H1 (cell line): Measurements from ENCODE around the gene RAB34. TPM values are rescaled to one million over a fixed set of nuclear protein-coding genes. Genes with fewer than 3 reads are reported as not detected.

Experiments
- BRCA1 ChIP-seq: IDR thresholded peaks from 2 replicates; pipeline ENCODE4 v1.6.1; 2012; ENCODE audit warnings: low read depth, low read length, improper control_type of control experiment
- polyA plus RNA-seq, 7 experiments: library from polyadenylated mRNA; depleted of rRNA in 3 of 7; stranded (reverse) in 5 of 7; unstranded in 2 of 7; fragments of >200 nt in 5 of 7; fragments of 200-250 nt in 2 of 7; gene quantifications; 1 replicate in 5 of 7; 2 replicates in 1 of 7; 4 replicates in 1 of 7; pipeline versions ENCODE4 v1.2.1 to v1.2.3, GENCODE V29; 2011 to 2013; ENCODE audit warnings: missing spikeins in 2 of 7, mixed read lengths in 2 of 7
- total RNA-seq: library from RNA; stranded (reverse); fragmentation: NEBNext Ultra II Directional; extraction: Animal tissue kit (Norgen Biotek cat#: 25700); gene quantifications from 2 replicates; pipeline ENCODE4 v1.2.1, GENCODE V29; 2021

Gene RAB34
- total and polyA plus RNA-seq, 2 of the 8 experiments (the other 6 are each of a cell fraction or from before 2014, with no cell fraction given) = 237 to 305 TPM

DNA sequence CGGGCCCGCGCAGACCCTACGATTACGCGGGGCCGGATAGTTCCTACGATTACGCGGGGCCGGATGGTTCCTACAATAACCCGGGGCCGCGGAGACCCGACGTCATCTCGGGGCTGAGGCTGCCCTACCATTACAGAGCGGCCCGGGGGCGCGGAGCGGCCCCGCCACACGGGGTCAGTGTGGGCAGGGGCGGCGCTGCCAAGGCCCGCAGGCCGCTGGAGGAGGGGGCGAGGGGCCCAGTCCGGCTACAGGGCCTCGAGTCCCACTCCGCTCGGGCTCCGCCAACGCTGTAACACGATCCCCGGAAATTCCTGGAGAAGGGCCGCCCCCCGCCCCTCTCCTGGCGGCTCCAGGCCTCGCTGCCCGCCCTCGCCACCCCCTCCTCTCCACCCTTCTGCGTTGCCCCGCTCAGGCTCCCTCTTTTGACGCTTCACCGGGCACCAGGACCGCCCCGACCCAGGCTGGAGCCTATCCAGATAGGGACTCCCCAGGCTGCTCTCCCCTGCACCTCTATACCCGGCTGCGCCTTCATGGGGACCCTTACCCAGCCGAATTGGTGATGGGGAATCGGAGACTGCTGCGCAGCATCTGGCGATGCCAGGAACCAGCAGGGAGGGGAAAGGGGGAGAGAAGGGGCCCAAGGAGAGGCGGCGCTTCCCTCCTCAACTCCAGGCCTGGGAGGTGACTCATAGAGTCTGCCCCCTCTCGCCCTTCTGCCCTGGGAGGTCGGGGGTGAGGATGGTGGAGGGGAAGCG is at the start of gene RAB34 (continued):
- TF ChIP-seq BRCA1 = no peak
